Left lung (tissue), 14 donors: ENCODE data around the gene ZNF611. TPM values are rescaled to one million over a fixed set of nuclear protein-coding genes. Genes with fewer than 3 reads are reported as not detected.
"Not testable (repeated sequence)": the region's sequence is repeated elsewhere in the genome, so short reads cannot be mapped to it uniquely, and the experiment has no call there.

Experiments
- ATAC-seq: fragments of 200-7000 bp; cut with Tn5 transposase; one replicate; pipeline ENCODE4 v1.9.1; 2020; ENCODE audit warnings: moderate library complexity
- DNase-seq, 4 donors: peaks; one replicate each; pipeline ENCODE4 v3.0.0-alpha.2; 2013 to 2020
- H3K27ac ChIP-seq, 2 donors: fragments of 200-600 bp; sonication (generic) in 1 of 2; one replicate each; pipeline versions ENCODE4 v1.5.0 to v1.8.0; 2020 to 2021
- H3K27me3 ChIP-seq, 2 donors: fragments of 200-600 bp; sonication (generic) in 1 of 2; one replicate each; pipeline versions ENCODE4 v1.5.0 to v1.8.0; 2020 to 2021
- H3K36me3 ChIP-seq, 2 donors: fragments of 200-600 bp; sonication (generic) in 1 of 2; one replicate each; pipeline versions ENCODE4 v1.5.0 to v1.8.0; 2020 to 2021
- H3K4me1 ChIP-seq, 2 donors: fragments of 200-600 bp; one replicate each; pipeline ENCODE4 v1.8.0; 2021
- H3K4me3 ChIP-seq, 2 donors: fragments of 200-600 bp; sonication (generic) in 1 of 2; one replicate each; pipeline versions ENCODE4 v1.5.0 to v1.8.0; 2020 to 2021; ENCODE audit warnings: mild to moderate bottlenecking in 1 of 2
- H3K9me3 ChIP-seq, 2 donors: fragments of 200-600 bp; sonication (generic) in 1 of 2; one replicate each; pipeline versions ENCODE4 v1.5.0 to v1.8.0; 2020 to 2021
- intact Hi-C, 2 donors: fragments of 100-400 bp; cut with DNase I; formaldehyde crosslinking; loops; one replicate each; pipeline versions ENCODE4 v1.11.2 to v1.14.2; 2022
- long read RNA-seq, 12 donors: library from polyadenylated mRNA in 2 of 12; unstranded in 2 of 12; transcript quantifications; one replicate each; pipeline ENCODE4 v2.0.0 and lab custom pipeline, GENCODE V29; 2019 to 2026
- polyA plus RNA-seq, 6 donors: library from polyadenylated mRNA; unstranded; fragments of 120-200 nt; gene quantifications; one replicate each; pipeline ENCODE4 v1.2.1, GENCODE V29; 2013; ENCODE audit not compliant: insufficient read length in 6 of 6
- total RNA-seq, 2 donors: library from RNA; stranded (reverse); fragmentation: NEBNext Ultra II Directional; extraction: Animal tissue kit (Norgen Biotek cat#: 25700); gene quantifications; one replicate each; pipeline ENCODE4 v1.2.1, GENCODE V29; 2021
- TF ChIP-seq, protein P1 (sequence below), 2 donors: fragments of 200-600 bp; sonication (generic) in 1 of 2; IDR thresholded peaks; one replicate each; pipeline versions ENCODE4 v1.5.0 to v1.8.0; 2021; ENCODE audit warnings: antibody characterized with exemption in 2 of 2
- donor health status: DM: no; HTN: yes; CAD: no.
- donor health status: DM: no; HTN: no; CAD: no.

Gene ZNF611
- total RNA-seq (10 to 100 TPM; 24.6 to 26.6 TPM), polyA plus RNA-seq (10 to 100 TPM; 14.1 to 18.5 (median 15.6) TPM)
- long read RNA-seq, donor 1, full-length matches to known transcripts = 2 of 2 reads
- long read RNA-seq, donor 1, partial matches to known transcripts = 0 of 2 reads
- long read RNA-seq, donor 1, other reads (novel, unspliced or antisense) = 0 of 2 reads
- long read RNA-seq, donor 2, partial matches to known transcripts = 0 of 2 reads
- long read RNA-seq, donor 2, other reads (novel, unspliced or antisense) = 0 of 2 reads
- long read RNA-seq, donor 3, full-length matches to known transcripts = 2 of 2 reads
- long read RNA-seq, donor 3, partial matches to known transcripts = 0 of 2 reads
- long read RNA-seq, donor 3, other reads (novel, unspliced or antisense) = 0 of 2 reads
- long read RNA-seq, donor 4, full-length matches to known transcripts = 1 of 6 reads
- long read RNA-seq, donor 4, partial matches to known transcripts = 0 of 6 reads
- long read RNA-seq, donor 4, other reads (novel, unspliced or antisense) = 5 of 6 reads
- long read RNA-seq, donor 5 = 0 reads
- long read RNA-seq, donor 6, partial matches to known transcripts = 0 of 1 reads
- long read RNA-seq, donor 6, other reads (novel, unspliced or antisense) = 0 of 1 reads
- long read RNA-seq, donor 7 = 0 reads
- long read RNA-seq, donor 8, partial matches to known transcripts = 0 of 3 reads
- long read RNA-seq, donor 8, other reads (novel, unspliced or antisense) = 0 of 3 reads
- long read RNA-seq, donor 9 = 0 reads
- long read RNA-seq, donor 10, partial matches to known transcripts = 1 of 4 reads
- long read RNA-seq, donor 10, other reads (novel, unspliced or antisense) = 2 of 4 reads
- long read RNA-seq, donor 11 = 0 reads
- long read RNA-seq, donor 12, partial matches to known transcripts = 0 of 1 reads
- long read RNA-seq, donor 12, other reads (novel, unspliced or antisense) = 0 of 1 reads

GRCh38 chr19:52734893-52735661, at the start of gene ZNF611:
ZNF611 (minus strand) TSS chr19:52735044; CDS start chr19:52715894, 19,150 bp downstream.
- Histone ChIP-seq H3K9me3 (peaks cover 0 to 9% of the 10 kb centered on the region in 2 donors), H3K27ac (peak within 1 kb of the TSS; percentile 88 to 89), H3K4me3 (peak within 1 kb of the TSS; percentile 71 to 81), H3K27me3 (no peaks in the 10 kb centered on the region), H3K4me1 (peaks cover 0 to 26% of the 10 kb centered on the region in 2 donors), H3K36me3 (peaks cover 0 to 9% of the 10 kb centered on the region in 2 donors)
- TF ChIP-seq, protein P1, sequence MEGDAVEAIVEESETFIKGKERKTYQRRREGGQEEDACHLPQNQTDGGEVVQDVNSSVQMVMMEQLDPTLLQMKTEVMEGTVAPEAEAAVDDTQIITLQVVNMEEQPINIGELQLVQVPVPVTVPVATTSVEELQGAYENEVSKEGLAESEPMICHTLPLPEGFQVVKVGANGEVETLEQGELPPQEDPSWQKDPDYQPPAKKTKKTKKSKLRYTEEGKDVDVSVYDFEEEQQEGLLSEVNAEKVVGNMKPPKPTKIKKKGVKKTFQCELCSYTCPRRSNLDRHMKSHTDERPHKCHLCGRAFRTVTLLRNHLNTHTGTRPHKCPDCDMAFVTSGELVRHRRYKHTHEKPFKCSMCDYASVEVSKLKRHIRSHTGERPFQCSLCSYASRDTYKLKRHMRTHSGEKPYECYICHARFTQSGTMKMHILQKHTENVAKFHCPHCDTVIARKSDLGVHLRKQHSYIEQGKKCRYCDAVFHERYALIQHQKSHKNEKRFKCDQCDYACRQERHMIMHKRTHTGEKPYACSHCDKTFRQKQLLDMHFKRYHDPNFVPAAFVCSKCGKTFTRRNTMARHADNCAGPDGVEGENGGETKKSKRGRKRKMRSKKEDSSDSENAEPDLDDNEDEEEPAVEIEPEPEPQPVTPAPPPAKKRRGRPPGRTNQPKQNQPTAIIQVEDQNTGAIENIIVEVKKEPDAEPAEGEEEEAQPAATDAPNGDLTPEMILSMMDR (IDR thresholded peaks at IDR 0.05) = peak; percentile 54 to 73
- ATAC-seq (peak; percentile 99), DNase-seq (peak; percentile 91 to 99 (median 98))
- intact Hi-C loops = no loop called here

GRCh38 chr19:52782864-52783263, 48.0 kb upstream of the ZNF611 start:
- H3K4me1 ChIP-seq = peaks cover 0 to 26% of the 10 kb centered on the region in 2 donors
- H3K36me3 ChIP-seq = peaks cover 0 to 27% of the 10 kb centered on the region in 2 donors
- DNase-seq, H3K27me3 ChIP-seq, ATAC-seq, H3K4me3 ChIP-seq, intact Hi-C loops, H3K27ac ChIP-seq: not testable (repeated sequence)
- peaks cover 0 to 13% of the 10 kb centered on the region in 2 donors for H3K9me3 ChIP-seq

GRCh38 chr19:52778811-52779210, 44.0 kb upstream of the ZNF611 start:
- H3K4me3 ChIP-seq = no peak overlapping the region
- TF ChIP-seq, protein P1 (IDR thresholded peaks at IDR 0.05) = no peak
- no peaks in the 10 kb centered on the region for H3K4me1 ChIP-seq
- no peak overlapping the region for H3K27ac ChIP-seq
- intact Hi-C loops = no loop called here
- no peaks in the 10 kb centered on the region for H3K27me3 ChIP-seq
- no peak for DNase-seq
- ATAC-seq = no peak
- peaks cover 0 to 67% of the 10 kb centered on the region in 2 donors for H3K36me3 ChIP-seq
- H3K9me3 ChIP-seq = peaks cover 0 to 29% of the 10 kb centered on the region in 2 donors

GRCh38 chr19:52756447-52756846, 21.6 kb upstream of the ZNF611 start:
- H3K4me3 ChIP-seq, H3K27ac ChIP-seq, H3K4me1 ChIP-seq, H3K36me3 ChIP-seq, ATAC-seq, intact Hi-C loops, H3K27me3 ChIP-seq, DNase-seq: not testable (repeated sequence)
- peaks cover 0 to 34% of the 10 kb centered on the region in 2 donors for H3K9me3 ChIP-seq

- H3K4me1 ChIP-seq = no peaks in the 10 kb centered on the region
- TF ChIP-seq, protein P1 (IDR thresholded peaks at IDR 0.05) = no peak
- intact Hi-C loops = no loop called here
- H3K27ac ChIP-seq = no peak overlapping the region
- no peak overlapping the region for H3K4me3 ChIP-seq
- peaks cover 0 to 2% of the 10 kb centered on the region in 2 donors for H3K9me3 ChIP-seq
- no peak for DNase-seq
- ATAC-seq = no peak
- H3K27me3 ChIP-seq = no peaks in the 10 kb centered on the region
- no peaks in the 10 kb centered on the region for H3K36me3 ChIP-seq
Observed at GRCh38 chr19:52749780-52750179, 14.9 kb upstream of the ZNF611 start.
